Stomach (tissue), 4 donors: ENCODE data around the gene SLC16A6.

ENCODE experiments used
- EP300 ChIP-seq: sonication (generic); formaldehyde crosslinking; IDR thresholded peaks from one replicate; pipeline ENCODE4 v1.6.1; 2017; ENCODE audit warnings: antibody characterized with exemption
- POLR2A ChIP-seq, 4 donors: fragments of 450-650 bp; IDR thresholded peaks; one replicate each; pipeline ENCODE4 v1.6.1; 2016; ENCODE audit warnings: antibody characterized with exemption in 4 of 4, control low read depth in 2 of 4, mild to moderate bottlenecking in 1 of 4, moderate library complexity in 1 of 4
- POLR2AphosphoS5 ChIP-seq, 3 donors: sonication (generic); formaldehyde crosslinking; IDR thresholded peaks; one replicate each; pipeline ENCODE4 v1.6.1; 2016; ENCODE audit warnings: antibody characterized with exemption in 3 of 3
- TF ChIP-seq, protein P1 (sequence below), 7 experiments: fragments of 450-650 bp in 4 of 7; fragments of 200-600 bp in 3 of 7; sonication (generic) in 3 of 7; IDR thresholded peaks; one replicate each; pipeline ENCODE4 v1.5.1; 2016 to 2019; ENCODE audit warnings: antibody characterized with exemption in 7 of 7, control low read depth in 2 of 7, mild to moderate bottlenecking in 1 of 7

DNA sequence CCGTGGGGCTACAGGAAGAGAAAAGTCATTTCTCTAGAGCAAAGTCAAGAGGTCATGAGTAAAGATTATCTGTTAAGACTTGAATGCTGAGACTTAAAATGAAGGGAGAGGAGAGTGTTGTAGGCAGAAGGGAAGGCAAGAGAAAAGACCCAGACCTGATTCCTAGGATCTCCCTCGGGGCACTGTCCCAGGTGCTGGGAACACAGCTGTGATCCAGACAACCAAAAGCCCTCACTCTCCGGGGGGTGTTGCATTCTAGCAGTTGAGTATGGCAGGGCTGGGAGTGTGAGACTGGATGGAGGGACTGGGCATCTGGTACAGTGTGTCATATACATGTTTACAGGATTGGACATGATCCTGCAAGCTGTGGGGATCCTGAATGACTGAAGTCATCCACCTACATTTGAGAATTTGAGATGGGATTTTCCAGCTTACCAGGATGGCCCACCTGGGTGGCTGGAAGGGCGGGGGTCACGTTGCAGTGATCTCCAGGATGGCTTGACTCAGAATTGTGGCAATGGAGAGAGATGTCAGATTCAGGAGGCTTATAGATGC, 29.5 kb upstream of the SLC16A6 start:
- TF ChIP-seq POLR2A (IDR thresholded peaks at IDR 0.05) (no peak), POLR2AphosphoS5 (IDR thresholded peaks at IDR 0.05) (no peak), EP300 (no peak)
- TF ChIP-seq, protein P1, sequence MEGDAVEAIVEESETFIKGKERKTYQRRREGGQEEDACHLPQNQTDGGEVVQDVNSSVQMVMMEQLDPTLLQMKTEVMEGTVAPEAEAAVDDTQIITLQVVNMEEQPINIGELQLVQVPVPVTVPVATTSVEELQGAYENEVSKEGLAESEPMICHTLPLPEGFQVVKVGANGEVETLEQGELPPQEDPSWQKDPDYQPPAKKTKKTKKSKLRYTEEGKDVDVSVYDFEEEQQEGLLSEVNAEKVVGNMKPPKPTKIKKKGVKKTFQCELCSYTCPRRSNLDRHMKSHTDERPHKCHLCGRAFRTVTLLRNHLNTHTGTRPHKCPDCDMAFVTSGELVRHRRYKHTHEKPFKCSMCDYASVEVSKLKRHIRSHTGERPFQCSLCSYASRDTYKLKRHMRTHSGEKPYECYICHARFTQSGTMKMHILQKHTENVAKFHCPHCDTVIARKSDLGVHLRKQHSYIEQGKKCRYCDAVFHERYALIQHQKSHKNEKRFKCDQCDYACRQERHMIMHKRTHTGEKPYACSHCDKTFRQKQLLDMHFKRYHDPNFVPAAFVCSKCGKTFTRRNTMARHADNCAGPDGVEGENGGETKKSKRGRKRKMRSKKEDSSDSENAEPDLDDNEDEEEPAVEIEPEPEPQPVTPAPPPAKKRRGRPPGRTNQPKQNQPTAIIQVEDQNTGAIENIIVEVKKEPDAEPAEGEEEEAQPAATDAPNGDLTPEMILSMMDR (IDR thresholded peaks at IDR 0.05), result no peak
